ENCODE data around the gene ZNF277. TPM values are rescaled to one million over a fixed set of nuclear protein-coding genes. Genes with fewer than 3 reads are reported as not detected.

The ZNF277 gene
- total RNA-seq, 1 donor from 2014 or later = 16.2 TPM

GRCh38 chr7:112204499-112205342 lies 1.8 kb upstream of the ZNF277 start:
- Mint-ChIP-seq H3K27ac (ENCODE audit: unreplicated experiment) (peak overlapping the region; percentile 93), H3K4me3 (ENCODE audit: unreplicated experiment) (peak overlapping the region; percentile 98), H3K36me3 (ENCODE audit: low read depth) (no peaks in the 10 kb centered on the region), H3K9me3 (ENCODE audit: low read depth) (no peaks in the 10 kb centered on the region), H3K4me1 (ENCODE audit: low read depth) (peaks cover 55% of the 10 kb centered on the region), H3K27me3 (ENCODE audit: low read depth) (no peaks in the 10 kb centered on the region)
- DNase-seq (ENCODE audit: low spot score) = no peak
- TF ChIP-seq CTCF (IDR thresholded peaks at IDR 0.05) = no peak

- DNase-seq (ENCODE audit: low spot score) = peak; percentile 64
- Mint-ChIP-seq H3K9me3 (ENCODE audit: low read depth) (no peaks in the 10 kb centered on the region), H3K36me3 (ENCODE audit: low read depth) (no peaks in the 10 kb centered on the region), H3K4me3 (ENCODE audit: unreplicated experiment) (peak overlapping the region; percentile 98), H3K27ac (ENCODE audit: unreplicated experiment) (peak overlapping the region; percentile 93), H3K27me3 (ENCODE audit: low read depth) (no peaks in the 10 kb centered on the region), H3K4me1 (ENCODE audit: low read depth) (peaks cover 50% of the 10 kb centered on the region)
- peak; percentile 15 for TF ChIP-seq CTCF (IDR thresholded peaks at IDR 0.05)
Observed at GRCh38 chr7:112205343-112206237, 905 bp upstream of the ZNF277 start.

- Mint-ChIP-seq H3K36me3 (ENCODE audit: low read depth) (no peaks in the 10 kb centered on the region), H3K27me3 (ENCODE audit: low read depth) (no peaks in the 10 kb centered on the region), H3K9me3 (ENCODE audit: low read depth) (no peaks in the 10 kb centered on the region), H3K4me3 (ENCODE audit: unreplicated experiment) (peak overlapping the region; percentile 98), H3K27ac (ENCODE audit: unreplicated experiment) (peak overlapping the region; percentile 94), H3K4me1 (ENCODE audit: low read depth) (peaks cover 44% of the 10 kb centered on the region)
- TF ChIP-seq CTCF (IDR thresholded peaks at IDR 0.05) = peak; percentile 12
- no peak for DNase-seq (ENCODE audit: low spot score)
Observed at GRCh38 chr7:112206991-112207592, 597 bp downstream of the ZNF277 start.

- H3K27ac Mint-ChIP-seq (ENCODE audit: unreplicated experiment) = no peak overlapping the region
- TF ChIP-seq CTCF (IDR thresholded peaks at IDR 0.05) = no peak
- no peaks in the 10 kb centered on the region for H3K27me3 Mint-ChIP-seq (ENCODE audit: low read depth)
- no peaks in the 10 kb centered on the region for H3K36me3 Mint-ChIP-seq (ENCODE audit: low read depth)
- H3K4me3 Mint-ChIP-seq (ENCODE audit: unreplicated experiment) = peak overlapping the region; percentile 98
- no peaks in the 10 kb centered on the region for H3K9me3 Mint-ChIP-seq (ENCODE audit: low read depth)
- DNase-seq (ENCODE audit: low spot score) = no peak
- peaks cover 44% of the 10 kb centered on the region for H3K4me1 Mint-ChIP-seq (ENCODE audit: low read depth)
Observed at GRCh38 chr7:112207765-112208164, 1.3 kb downstream of the ZNF277 start.
